OCI-LY7 (cell line): Measurements from ENCODE around the gene ZNF277. TPM values are rescaled to one million over a fixed set of nuclear protein-coding genes. Genes with fewer than 3 reads are reported as not detected.

ENCODE experiments used
- BruUV-seq: library from RNA; stranded (reverse); fragments of 400-500 nt; replicated peaks from 2 replicates; lab custom pipeline; 2021; lab: Mats Ljungman, UMichigan
- CTCF ChIA-PET: fragments of 300-600 bp; sonication (Branson Sonifier 250); formaldehyde crosslinking; loops from one replicate; lab custom pipeline; 2022; ENCODE audit warnings: antibody characterized with exemption; ENCODE audit not compliant: unreplicated experiment; lab: Charles Lee
- POLR2A ChIA-PET: fragments of 300-600 bp; sonication (Branson Sonifier 250); formaldehyde crosslinking; loops from one replicate; lab custom pipeline; 2022; ENCODE audit warnings: antibody characterized with exemption; lab: Charles Lee
- DNase-seq: peaks from one replicate; pipeline ENCODE4 v3.0.0-alpha.2; 2015; ENCODE audit warnings: low spot score
- H2AFZ ChIP-seq: fragments of 200-600 bp; sonication (generic), shearing (Covaris generic); 2 replicates; pipeline ENCODE4 v1.6.1; 2014; ENCODE audit warnings: mild to moderate bottlenecking, antibody characterized with exemption, low read length, moderate library complexity
- H3K27ac ChIP-seq: fragments of 200-600 bp; sonication (generic); 2 replicates; pipeline ENCODE4 v1.5.1; 2014; ENCODE audit warnings: mixed run types, low read depth, mild to moderate bottlenecking, moderate library complexity, low read length, inconsistent platforms; ENCODE audit not compliant: poor library complexity, severe bottlenecking
- H3K36me3 ChIP-seq: fragments of 200-600 bp; sonication (generic); 2 replicates; pipeline ENCODE4 v1.6.1; 2014; ENCODE audit warnings: mild to moderate bottlenecking, antibody characterized with exemption, low read length, moderate library complexity, mixed read lengths; ENCODE audit not compliant: insufficient read depth
- H3K4me1 ChIP-seq: fragments of 200-600 bp; sonication (generic); 2 replicates; pipeline ENCODE4 v1.5.1; 2014; ENCODE audit warnings: mild to moderate bottlenecking, low read length; ENCODE audit not compliant: insufficient read depth, poor library complexity, severe bottlenecking
- H3K4me2 ChIP-seq: fragments of 200-600 bp; sonication (generic); 2 replicates; pipeline ENCODE4 v1.6.1; 2014; ENCODE audit warnings: mild to moderate bottlenecking, low read length
- H3K4me3 ChIP-seq: fragments of 200-600 bp; sonication (generic); 2 replicates; pipeline ENCODE4 v1.5.1; 2014; ENCODE audit warnings: mild to moderate bottlenecking, low read depth, low read length; ENCODE audit not compliant: poor library complexity, severe bottlenecking
- H3K79me2 ChIP-seq: fragments of 200-600 bp; sonication (generic); 2 replicates; pipeline ENCODE4 v1.6.1; 2016; ENCODE audit warnings: low read depth, mild to moderate bottlenecking, low read length, moderate library complexity, mixed read lengths; ENCODE audit not compliant: insufficient read depth
- H3K9me2 ChIP-seq: fragments of 200-600 bp; sonication (generic); 2 replicates; pipeline ENCODE4 v1.6.1; 2016; ENCODE audit warnings: mild to moderate bottlenecking, low read length, mixed read lengths; ENCODE audit not compliant: insufficient read depth
- H3K9me3 ChIP-seq: fragments of 200-600 bp; sonication (generic); 2 replicates; pipeline ENCODE4 v1.6.1; 2014; ENCODE audit warnings: mild to moderate bottlenecking, mixed run types, low read length, mixed read lengths
- H4K20me1 ChIP-seq: fragments of 200-600 bp; sonication (generic); 2 replicates; pipeline ENCODE4 v1.6.1; 2014; ENCODE audit warnings: mild to moderate bottlenecking, antibody characterized with exemption, low read length, moderate library complexity, mixed read lengths; ENCODE audit not compliant: insufficient read depth
- CTCF ChIP-seq: fragments of 200-600 bp; sonication (generic); conservative IDR thresholded peaks from 2 replicates; pipeline ENCODE4 v1.5.1; 2014; ENCODE audit warnings: mild to moderate bottlenecking, antibody characterized with exemption, low read length, moderate library complexity, mixed read lengths
- EZH2phosphoT487 ChIP-seq: fragments of 200-600 bp; sonication (generic); IDR thresholded peaks from 2 replicates; pipeline ENCODE4 v1.6.1; 2018; ENCODE audit warnings: low read depth, borderline replicate concordance, mild to moderate bottlenecking, mixed run types, antibody characterized with exemption, low read length, moderate library complexity, mixed read lengths
- intact Hi-C: fragments of 100-400 bp; cut with micrococcal nuclease; formaldehyde crosslinking; loops from one replicate; pipeline ENCODE4 v1.10.0; 2022; ENCODE audit not compliant: unreplicated experiment
- total RNA-seq, 2 experiments: library from RNA; depleted of rRNA in 1 of 2; stranded (reverse); fragments of >200 nt in 1 of 2; shearing (Covaris generic) in 1 of 2; gene quantifications; 2 replicates each; pipeline ENCODE4 v1.2.3, GENCODE V29; 2014 to 2022

ZNF277 gene
- total RNA-seq, 2 experiments from 2014 or later: 18.1 to 20.5 TPM

- H4K20me1 ChIP-seq: no peaks in the 10 kb centered on the region
- peaks cover 9% of the 10 kb centered on the region for H3K79me2 ChIP-seq
- no peaks in the 10 kb centered on the region for H3K9me2 ChIP-seq
- H3K4me3 ChIP-seq: no peak overlapping the region
- H3K4me1 ChIP-seq: peaks cover 21% of the 10 kb centered on the region
- H2AFZ ChIP-seq: no peak overlapping the region
- no peak for TF ChIP-seq CTCF
- TF ChIP-seq EZH2phosphoT487: no peak
- intact Hi-C loops: loop anchor here (10.0 kb wide), 2 partner anchors 638 to 912 kb away; partner anchors contain the start of genes IMMP2L and SMIM30
- no peak overlapping the region for H3K4me2 ChIP-seq
- CTCF ChIA-PET: no interaction called here
- peak; percentile 31 for DNase-seq
- BruUV-seq: no TSS peak
- no peaks in the 10 kb centered on the region for H3K36me3 ChIP-seq
- H3K27ac ChIP-seq: no peak overlapping the region
- POLR2A ChIA-PET: interaction anchor here (1.0 kb wide), 1 partner anchor 928 kb away, joined by 3 read pairs; no protein-coding TSS in a partner anchor
- H3K9me3 ChIP-seq: no peaks in the 10 kb centered on the region
Measured at GRCh38 chr7:112202816-112203215, 3.7 kb upstream of the ZNF277 start.

GRCh38 chr7:112203365-112203739, 3.1 kb upstream of the ZNF277 start:
- no peaks in the 10 kb centered on the region for H3K36me3 ChIP-seq
- ChIA-PET POLR2A (no interaction called here), CTCF (no interaction called here)
- no peak overlapping the region for H3K27ac ChIP-seq
- no peak for DNase-seq
- TF ChIP-seq EZH2phosphoT487 (no peak), CTCF (no peak)
- H3K79me2 ChIP-seq: peaks cover 10% of the 10 kb centered on the region
- H3K9me3 ChIP-seq: no peaks in the 10 kb centered on the region
- H3K9me2 ChIP-seq: no peaks in the 10 kb centered on the region
- H3K4me2 ChIP-seq: no peak overlapping the region
- no peak overlapping the region for H3K4me3 ChIP-seq
- no peaks in the 10 kb centered on the region for H4K20me1 ChIP-seq
- no TSS peak for BruUV-seq
- H3K4me1 ChIP-seq: peaks cover 21% of the 10 kb centered on the region
- H2AFZ ChIP-seq: no peak overlapping the region
- intact Hi-C loops: loop anchor here (10.0 kb wide), 2 partner anchors 639 to 911 kb away; partner anchors contain the start of genes IMMP2L and SMIM30

GRCh38 chr7:112204499-112205342, 1.8 kb upstream of the ZNF277 start:
- TF ChIP-seq EZH2phosphoT487 (no peak), CTCF (no peak)
- BruUV-seq: no TSS peak
- no peaks in the 10 kb centered on the region; the same call in 1 of the 2 replicates for H3K9me2 ChIP-seq
- peak overlapping the region; percentile 88 for H2AFZ ChIP-seq
- peak; percentile 37 for DNase-seq
- no peaks in the 10 kb centered on the region for H4K20me1 ChIP-seq
- H3K4me1 ChIP-seq: peaks cover 21% of the 10 kb centered on the region
- H3K4me3 ChIP-seq: peak overlapping the region; percentile 95
- no peak overlapping the region for H3K27ac ChIP-seq
- H3K9me3 ChIP-seq: no peaks in the 10 kb centered on the region
- ChIA-PET POLR2A (interaction anchor here (0.6 to 1.5 kb wide), 6 partner anchors 9 to 647 kb away, joined by 3 to 6 read pairs (median 3); partner anchors contain the start of gene IFRD1), CTCF (no interaction called here)
- peaks cover 16% of the 10 kb centered on the region for H3K79me2 ChIP-seq
- peak overlapping the region; percentile 95 for H3K4me2 ChIP-seq
- H3K36me3 ChIP-seq: no peaks in the 10 kb centered on the region
- intact Hi-C loops: loop anchor here (5.0 to 10.0 kb wide), 4 partner anchors 188 to 910 kb away; partner anchors contain the start of genes IMMP2L and SMIM30
